Fibroblast of the aortic adventitia (primary cell): ENCODE measurements around the gene ZNF467. TPM values are rescaled to one million over a fixed set of nuclear protein-coding genes. Genes with fewer than 3 reads are reported as not detected.

ENCODE experiments used
- DNase-seq: peaks from one replicate; pipeline ENCODE4 v3.0.0-alpha.2; 2010; ENCODE audit warnings: low read depth
- H3K4me3 ChIP-seq: 2 replicates; pipeline ENCODE4 v1.5.1; 2011; ENCODE audit warnings: low read depth, mild to moderate bottlenecking, control low read depth, low read length, moderate library complexity
- CTCF ChIP-seq: IDR thresholded peaks from 2 replicates; pipeline ENCODE4 v1.5.1; 2011; ENCODE audit warnings: mild to moderate bottlenecking, low read length, control low read depth, inconsistent platforms; ENCODE audit not compliant: insufficient read depth
- total RNA-seq: library from RNA; depleted of rRNA; stranded (reverse); fragments of >200 nt; gene quantifications from 2 replicates; pipeline ENCODE4 v1.2.3, GENCODE V29; 2012; ENCODE audit warnings: low replicate concordance

ZNF467 gene
- total RNA-seq, 1 donor: 0.27 TPM

GRCh38 chr7:149723795-149724495 lies 49.4 kb downstream of the ZNF467 start:
- no peak overlapping the region for H3K4me3 ChIP-seq
- TF ChIP-seq CTCF: no peak
- DNase-seq: no peak

- no peak for DNase-seq
- TF ChIP-seq CTCF: no peak
- H3K4me3 ChIP-seq: no peak overlapping the region
Observed at GRCh38 chr7:149723082-149723767, 50.2 kb downstream of the ZNF467 start.

- H3K4me3 ChIP-seq: no peak overlapping the region
- no peak for DNase-seq
- no peak for TF ChIP-seq CTCF
Observed at GRCh38 chr7:149722356-149722957, 50.9 kb downstream of the ZNF467 start.

GRCh38 chr7:149721084-149721601 lies 52.2 kb downstream of the ZNF467 start:
- no peak for TF ChIP-seq CTCF
- no peak overlapping the region for H3K4me3 ChIP-seq
- DNase-seq: no peak

- no peak overlapping the region for H3K4me3 ChIP-seq
- DNase-seq: no peak
- TF ChIP-seq CTCF: no peak
Observed at GRCh38 chr7:149720372-149721083, 52.9 kb downstream of the ZNF467 start.

- no peak for DNase-seq
- no peak for TF ChIP-seq CTCF
- H3K4me3 ChIP-seq: no peak overlapping the region
Observed at GRCh38 chr7:149719912-149720335, 53.5 kb downstream of the ZNF467 start.
